Epidermal melanocyte (primary cell): Measurements from ENCODE around the gene TDRD10.
"Not testable (repeated sequence)": the region's sequence is repeated elsewhere in the genome, so short reads cannot be mapped to it uniquely, and the experiment has no call there.

Source experiments
- DNase-seq: peaks from one replicate; pipeline ENCODE4 v3.0.0; 2011; ENCODE audit warnings: low spot score; ENCODE audit not compliant: insufficient read length

Gene TDRD10

GRCh38 chr1:154514066-154514553 lies 12.1 kb downstream of the TDRD10 start:
- no peak for DNase-seq

- DNase-seq: no peak
These were observed 15.6 kb downstream of the TDRD10 start for GRCh38 chr1:154517661-154518060.

GRCh38 chr1:154519591-154519991 lies 17.6 kb downstream of the TDRD10 start:
- DNase-seq: no peak

- DNase-seq: no peak
These were observed 18.3 kb downstream of the TDRD10 start for GRCh38 chr1:154520333-154520732.

- no peak for DNase-seq
These were observed 19.7 kb downstream of the TDRD10 start for GRCh38 chr1:154521695-154522094.

- DNase-seq: no peak
These were observed 22.9 kb downstream of the TDRD10 start for GRCh38 chr1:154524881-154525280.

- DNase-seq: no peak
These were observed 25.2 kb downstream of the TDRD10 start for GRCh38 chr1:154527192-154527591.

GRCh38 chr1:154529308-154529707 lies 27.3 kb downstream of the TDRD10 start:
- no peak for DNase-seq

- not testable (repeated sequence) for DNase-seq
These were observed 29.9 kb downstream of the TDRD10 start for GRCh38 chr1:154531950-154532349.

GRCh38 chr1:154533952-154534844 lies 32.2 kb downstream of the TDRD10 start:
- DNase-seq: no peak

GRCh38 chr1:154536570-154536969 lies 34.6 kb downstream of the TDRD10 start:
- DNase-seq: peak; percentile 70

GRCh38 chr1:154539486-154540483 lies 37.8 kb downstream of the TDRD10 start:
- no peak for DNase-seq

- DNase-seq: no peak
These were observed 39.2 kb downstream of the TDRD10 start for GRCh38 chr1:154541231-154541630.

- peak; percentile 73 for DNase-seq
These were observed 44.4 kb downstream of the TDRD10 start for GRCh38 chr1:154546264-154547063.

- no peak for DNase-seq
These were observed 45.2 kb downstream of the TDRD10 start for GRCh38 chr1:154547105-154547732.

GRCh38 chr1:154548028-154548427 lies 46.0 kb downstream of the TDRD10 start:
- DNase-seq: no peak

GRCh38 chr1:154549202-154549770 lies 47.3 kb downstream of the TDRD10 start:
- DNase-seq: no peak

GRCh38 chr1:154550070-154550469 lies 48.1 kb downstream of the TDRD10 start:
- DNase-seq: no peak

GRCh38 chr1:154550657-154551056 lies 48.6 kb downstream of the TDRD10 start:
- no peak for DNase-seq

GRCh38 chr1:154551474-154551873 lies 49.5 kb downstream of the TDRD10 start:
- no peak for DNase-seq
